GM21423 (cell line): ENCODE results near the gene NBR1.
"Not testable (repeated sequence)": the region's sequence is repeated elsewhere in the genome, so short reads cannot be mapped to it uniquely, and the experiment has no call there.

Experiments
- ATAC-seq: cut with Tn5 transposase; IDR thresholded peaks from one replicate; pipeline ENCODE4 v1.9.1; 2021; ENCODE audit warnings: mild to moderate bottlenecking, moderate library complexity; ENCODE audit not compliant: unreplicated experiment

Gene NBR1

DNA sequence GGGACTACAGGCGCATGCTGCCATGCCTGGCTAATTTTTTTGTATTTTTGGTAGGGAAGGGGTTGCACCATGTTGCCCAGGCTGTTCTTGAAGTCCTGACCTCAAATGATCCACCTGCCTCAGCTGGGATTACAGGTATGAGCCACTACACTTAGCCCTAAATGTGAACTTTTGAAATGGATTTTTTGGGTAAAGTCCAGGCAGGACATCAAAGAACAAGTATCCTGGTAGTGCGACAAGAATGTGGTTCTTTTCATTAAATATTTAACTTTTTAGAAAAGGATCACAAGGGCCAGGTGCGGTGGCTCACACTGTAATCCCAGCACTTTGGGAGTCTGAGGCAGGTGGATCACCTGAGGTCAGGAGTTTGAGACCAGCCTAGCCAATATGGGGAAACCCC lies 15.3 kb upstream of the NBR1 start:
- no peak for ATAC-seq

- not testable (repeated sequence) for ATAC-seq
Observed at GRCh38 chr17:43159232-43159631, 11.8 kb upstream of the NBR1 start.

DNA sequence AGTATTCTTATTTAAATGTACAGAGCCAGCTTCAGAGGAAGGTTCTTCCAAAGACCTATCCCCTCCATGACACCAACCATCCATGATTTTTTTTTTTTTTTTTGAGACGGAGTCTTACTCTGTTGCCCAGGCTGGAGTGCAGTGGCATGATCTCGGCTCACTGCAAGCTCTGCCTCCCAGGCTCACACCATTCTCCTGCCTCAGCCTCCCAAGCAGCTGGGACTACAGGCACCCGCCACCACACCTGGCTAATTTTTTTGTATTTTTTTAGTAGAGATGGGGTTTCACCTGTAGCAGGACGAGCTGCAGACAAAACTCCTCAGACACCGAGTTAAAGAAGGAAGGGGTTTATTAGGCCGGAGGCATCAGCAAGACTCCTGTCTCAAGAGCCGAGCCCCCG lies 11.1 kb upstream of the NBR1 start:
- not testable (repeated sequence) for ATAC-seq

GRCh38 chr17:43165971-43166370 lies 5.0 kb upstream of the NBR1 start:
- ATAC-seq = not testable (repeated sequence)

DNA sequence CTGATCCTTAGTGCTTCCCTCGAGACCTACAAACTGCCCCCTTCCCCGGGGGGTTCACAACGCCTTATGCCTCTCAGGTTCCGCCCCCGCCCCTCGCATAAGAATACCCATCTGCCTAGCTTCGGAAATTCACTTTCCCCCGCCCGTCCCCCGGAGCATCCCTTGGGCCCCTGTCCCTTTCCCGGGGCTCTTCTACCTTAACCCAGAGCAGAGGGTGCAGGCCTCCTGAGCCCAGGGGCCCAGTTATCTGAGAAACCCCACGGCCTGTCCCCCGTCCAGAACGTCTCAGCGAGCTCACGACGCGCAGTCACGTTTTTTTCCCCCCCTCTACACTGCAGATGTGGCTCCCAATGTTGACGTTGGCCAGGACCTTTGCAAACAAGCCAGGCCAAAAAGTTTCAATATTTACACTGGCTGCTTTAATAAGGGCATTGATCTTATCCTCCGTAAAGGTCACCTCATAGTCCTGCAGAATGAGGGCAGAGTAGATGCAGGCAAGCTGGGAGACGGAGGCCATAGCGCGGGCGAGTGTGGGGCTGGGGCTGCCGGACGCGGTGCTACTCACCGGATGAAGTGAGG lies 1.4 kb upstream of the NBR1 start:
- peak; percentile 20 for ATAC-seq

DNA sequence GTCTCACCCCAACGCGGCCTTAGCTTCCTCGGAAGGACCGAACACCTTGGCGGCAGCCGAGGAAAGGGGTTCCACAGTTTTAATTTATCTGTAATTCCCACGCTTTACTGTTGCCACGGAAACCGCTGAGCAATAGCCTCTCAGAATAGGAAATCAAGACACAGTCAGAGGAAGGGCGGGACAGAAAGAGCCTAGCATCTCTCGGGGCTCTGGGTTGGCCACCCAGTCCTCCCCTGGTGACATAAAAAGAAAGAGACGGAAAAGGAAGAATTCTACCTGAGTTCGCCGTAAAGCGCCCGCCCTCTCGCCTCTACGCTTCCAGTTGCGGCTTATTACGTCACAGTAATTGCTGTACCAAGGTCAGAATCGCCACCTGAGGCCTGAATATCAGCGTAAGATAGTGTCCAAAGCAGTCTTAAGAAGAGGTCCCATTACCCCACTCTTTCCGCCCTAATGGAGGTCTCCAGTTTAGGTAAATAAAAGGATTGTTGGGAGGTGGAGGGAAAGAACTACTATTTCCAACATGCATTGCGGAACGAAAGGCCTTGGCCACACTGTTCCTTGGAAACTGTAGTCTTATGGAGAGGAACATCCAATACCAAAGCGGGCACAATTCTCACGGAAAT lies 761 bp upstream of the NBR1 start:
- peak; percentile 61 for ATAC-seq

DNA sequence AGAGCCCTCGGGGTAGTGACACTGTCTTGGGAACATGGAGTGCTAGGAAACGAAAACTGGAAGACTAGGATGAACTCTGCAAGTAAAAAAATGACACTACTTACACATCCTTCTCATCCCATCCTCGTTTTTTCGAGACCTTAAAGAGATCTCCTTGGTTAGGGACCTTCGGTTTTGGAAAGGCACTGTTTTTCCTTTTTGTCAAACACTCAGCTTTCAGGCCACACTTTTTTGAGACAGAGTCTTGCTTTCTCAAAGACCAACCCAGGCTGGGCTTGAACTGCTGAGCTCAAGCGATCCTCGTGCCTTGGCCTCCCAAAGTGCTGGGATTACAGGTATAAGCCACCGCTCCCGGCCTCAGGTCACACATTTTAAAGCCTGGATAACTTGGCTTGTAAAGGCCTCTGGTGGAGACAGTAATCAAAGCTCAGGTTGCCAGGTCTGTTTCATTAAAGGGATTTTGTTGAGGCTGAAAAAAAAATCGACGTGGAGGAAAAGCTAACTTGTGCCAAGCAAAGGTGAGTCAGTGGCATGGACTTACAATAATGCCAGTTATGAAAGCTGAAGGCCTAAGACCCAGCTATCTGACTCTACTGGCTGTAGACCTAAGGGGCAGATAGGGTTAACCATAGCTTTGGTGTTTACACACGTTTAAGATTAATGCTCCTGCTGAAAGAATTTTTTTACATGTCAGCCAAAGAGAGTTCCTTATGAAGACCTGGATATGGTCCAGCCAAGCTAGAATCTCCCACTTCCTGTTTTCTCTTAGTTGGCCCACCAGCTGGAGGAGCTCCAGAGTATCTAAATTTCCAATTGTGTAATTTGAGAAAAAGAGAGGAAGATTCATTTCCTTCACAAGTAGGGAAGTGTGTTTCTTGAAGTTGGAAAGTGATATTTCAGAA lies 823 bp downstream of the NBR1 start:
- no peak for ATAC-seq

GRCh38 chr17:43175213-43176118 lies 4.5 kb downstream of the NBR1 start:
- ATAC-seq = no peak

DNA sequence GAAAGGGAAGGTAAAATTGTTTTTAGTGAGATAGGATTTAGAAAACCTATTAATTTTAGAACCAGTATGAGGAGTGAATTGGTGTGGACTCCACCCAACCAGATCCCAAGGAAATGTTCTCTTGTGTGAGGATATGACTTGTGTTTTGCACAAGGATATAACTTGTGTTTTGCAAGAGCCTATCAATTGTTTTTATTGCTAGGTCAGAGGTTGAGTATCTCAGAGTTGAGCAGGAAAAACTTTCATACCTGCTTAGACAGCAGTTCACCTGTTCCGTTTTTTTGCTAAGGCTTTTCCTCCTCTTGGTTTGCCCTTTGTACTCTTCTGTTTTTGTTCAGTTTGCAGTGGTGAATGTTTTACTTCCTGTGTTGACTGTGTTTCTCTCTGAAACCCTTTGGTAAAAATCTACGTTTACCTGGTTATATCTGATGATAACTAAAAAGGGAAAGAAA lies 5.1 kb downstream of the NBR1 start:
- no peak for ATAC-seq

- no peak for ATAC-seq
Observed at GRCh38 chr17:43183921-43184320, 12.9 kb downstream of the NBR1 start.

DNA sequence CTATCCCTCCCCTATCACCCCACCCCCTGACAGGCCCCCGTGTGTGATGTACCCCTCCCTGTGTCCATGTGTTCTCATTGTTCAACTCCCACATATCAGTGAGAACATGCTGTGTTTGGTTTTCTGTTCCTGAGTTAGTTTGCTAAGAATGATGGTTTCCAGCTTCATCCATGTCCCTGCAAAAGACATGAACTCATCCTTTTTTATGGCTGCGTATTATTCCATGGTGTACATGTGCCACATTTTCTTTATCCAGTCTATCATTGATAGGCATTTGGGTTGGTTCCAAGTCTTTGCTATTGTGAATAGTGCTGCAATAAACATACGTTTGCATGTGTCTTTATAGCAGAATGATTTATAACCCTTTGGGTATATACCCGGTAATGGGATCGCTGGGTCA lies 15.6 kb downstream of the NBR1 start:
- not testable (repeated sequence) for ATAC-seq

- ATAC-seq = no peak
Observed at GRCh38 chr17:43193251-43193650, 22.2 kb downstream of the NBR1 start.

DNA sequence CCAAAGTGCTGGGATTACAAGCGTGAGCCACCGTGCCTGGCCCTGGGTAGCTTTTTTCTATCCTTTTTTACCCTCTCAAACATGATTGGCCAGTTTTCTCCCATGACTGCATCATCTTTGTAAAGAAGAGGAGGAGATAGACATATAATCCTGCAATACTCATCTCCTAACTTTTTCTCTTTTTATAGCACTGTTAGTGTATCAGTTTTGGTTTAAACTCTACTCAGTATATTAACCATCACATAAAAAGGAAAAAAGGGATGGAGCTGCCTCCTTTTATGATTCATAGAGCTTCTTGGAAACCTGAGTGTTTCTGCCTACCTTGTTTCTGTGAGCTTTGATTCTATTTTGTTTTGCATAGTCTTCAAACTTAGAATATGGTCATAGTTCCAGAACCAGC lies 28.6 kb downstream of the NBR1 start:
- no peak for ATAC-seq

DNA sequence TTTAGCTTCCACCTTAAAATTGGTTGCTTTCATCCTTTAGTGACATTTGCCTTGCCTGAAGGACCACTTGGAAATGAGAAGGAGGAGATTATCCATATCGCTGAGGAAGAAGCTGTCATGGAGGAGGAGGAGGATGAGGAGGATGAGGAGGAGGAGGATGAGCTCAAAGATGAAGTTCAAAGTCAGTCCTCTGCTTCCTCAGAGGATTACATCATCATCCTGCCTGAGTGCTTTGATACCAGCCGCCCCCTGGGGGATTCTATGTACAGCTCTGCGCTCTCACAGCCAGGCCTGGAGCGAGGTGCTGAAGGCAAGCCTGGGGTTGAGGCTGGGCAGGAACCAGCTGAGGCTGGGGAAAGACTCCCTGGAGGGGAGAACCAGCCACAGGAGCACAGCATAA lies 29.1 kb downstream of the NBR1 start:
- no peak for ATAC-seq

DNA sequence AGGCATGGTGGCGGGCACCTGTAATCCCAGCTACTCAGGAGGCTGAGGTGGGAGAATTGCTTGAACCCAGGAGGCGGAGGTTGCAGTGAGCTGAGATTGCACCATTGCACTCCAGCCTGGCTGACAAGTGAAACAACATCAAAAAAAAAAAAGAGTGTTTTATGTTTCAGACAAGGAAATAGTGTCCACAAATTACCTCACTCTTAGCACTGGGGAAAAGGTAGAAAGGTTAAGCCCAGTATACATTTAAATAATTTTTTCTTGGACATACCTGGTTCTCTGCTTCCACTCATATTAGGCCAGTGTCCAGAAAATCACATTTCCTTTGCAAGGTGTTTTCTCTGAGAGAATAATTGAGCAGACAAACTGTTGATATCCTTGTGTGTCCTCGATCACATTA lies 32.0 kb downstream of the NBR1 start:
- not testable (repeated sequence) for ATAC-seq

GRCh38 chr17:43210576-43210975 lies 39.6 kb downstream of the NBR1 start:
- no peak for ATAC-seq

DNA sequence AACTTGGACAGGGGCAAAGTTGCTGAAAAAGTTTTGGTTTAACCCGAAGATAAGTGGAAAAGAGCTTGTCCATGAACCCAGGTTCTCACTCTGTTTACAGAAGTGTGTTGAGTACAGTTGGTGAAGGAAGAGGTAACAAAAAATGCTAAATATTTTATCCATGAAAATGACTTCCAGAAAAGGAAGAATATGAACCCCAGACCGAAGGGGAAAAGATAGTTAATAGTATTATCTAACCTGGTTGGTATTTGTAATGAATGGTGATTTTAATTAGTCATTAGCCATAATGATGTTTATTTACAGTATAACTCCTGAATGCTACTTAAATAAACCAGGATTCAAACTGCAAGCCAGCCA lies 40.1 kb downstream of the NBR1 start:
- no peak for ATAC-seq

GRCh38 chr17:43211480-43212402 lies 40.7 kb downstream of the NBR1 start, which contains the start of gene TMEM106A:
Gene TMEM106A, plus strand, starts transcription at chr17:43211875. Its CDS starts 1,167 bp downstream, at chr17:43213042.
- peak; percentile 64 for ATAC-seq

- ATAC-seq = no peak
Observed at GRCh38 chr17:43212641-43213490, 41.9 kb downstream of the NBR1 start.
